ENCODE measurements around the gene MEG3.

The MEG3 gene

DNA sequence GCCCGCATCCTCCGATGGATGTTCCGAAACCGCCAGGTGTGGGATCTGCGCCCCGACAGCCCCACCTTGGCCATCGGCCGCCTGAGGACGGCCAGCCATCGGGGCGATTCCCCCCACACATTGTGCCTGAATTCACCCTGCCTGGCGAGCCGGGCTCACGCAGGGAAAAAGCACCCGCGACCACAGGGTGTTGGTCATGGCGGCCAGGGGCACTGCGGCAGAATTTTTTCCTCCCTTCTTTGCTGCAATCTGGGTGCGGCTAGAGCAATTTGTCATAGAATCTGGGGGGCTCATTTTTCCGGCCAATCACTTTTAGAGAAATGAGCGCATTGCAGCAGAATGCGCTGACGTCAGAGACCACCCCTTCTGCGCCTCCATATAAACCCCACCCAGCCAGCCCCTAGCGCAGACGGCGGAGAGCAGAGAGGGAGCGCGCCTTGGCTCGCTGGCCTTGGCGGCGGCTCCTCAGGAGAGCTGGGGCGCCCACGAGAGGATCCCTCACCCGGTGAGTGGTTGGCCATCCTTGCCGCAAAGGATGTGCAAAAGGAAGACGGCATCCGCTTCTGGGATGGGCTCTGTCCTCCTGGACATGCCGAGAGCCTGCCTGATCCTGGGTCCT, at the start of gene MEG3:
TSS of gene MEG3 (plus strand) at position 406 of the 619 bp plus-strand sequence.
- no peak for DNase-seq (ENCODE audit: low spot score)

DNA sequence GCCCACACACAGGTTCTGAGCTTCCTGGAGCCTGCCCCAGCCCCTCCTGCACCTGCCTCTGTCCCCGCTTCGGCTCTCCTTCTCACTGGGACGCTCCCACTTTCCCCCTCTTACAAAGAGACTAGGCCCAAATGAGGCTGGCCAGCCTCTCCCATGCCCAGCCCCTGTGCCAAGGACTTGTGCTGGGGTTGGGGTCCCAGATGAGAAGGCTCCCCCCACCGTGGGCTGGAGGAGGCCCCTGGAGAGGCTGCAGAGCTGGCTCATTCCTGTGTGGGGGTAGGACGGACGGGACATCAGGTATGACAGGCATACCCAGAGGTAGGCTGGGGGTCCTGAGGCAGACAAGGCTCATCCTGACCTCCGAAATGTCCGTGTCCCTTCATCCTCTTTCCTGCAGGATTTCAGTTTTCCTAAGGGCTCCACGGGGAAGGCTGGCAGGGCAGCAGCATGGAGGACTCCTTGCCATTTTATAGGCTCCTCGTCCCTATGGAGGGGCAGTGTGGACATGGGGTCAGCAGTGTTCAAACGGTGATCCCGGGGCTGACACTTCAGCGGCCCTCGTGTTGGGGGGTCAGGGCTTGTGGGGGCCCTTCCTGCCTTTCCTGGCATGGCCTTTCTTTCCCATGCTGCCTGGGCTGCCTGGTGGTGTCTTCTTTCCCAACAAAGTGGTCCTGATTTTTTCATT, 49.1 kb upstream of the MEG3 start:
- DNase-seq (ENCODE audit: low spot score): peak; percentile 9

DNA sequence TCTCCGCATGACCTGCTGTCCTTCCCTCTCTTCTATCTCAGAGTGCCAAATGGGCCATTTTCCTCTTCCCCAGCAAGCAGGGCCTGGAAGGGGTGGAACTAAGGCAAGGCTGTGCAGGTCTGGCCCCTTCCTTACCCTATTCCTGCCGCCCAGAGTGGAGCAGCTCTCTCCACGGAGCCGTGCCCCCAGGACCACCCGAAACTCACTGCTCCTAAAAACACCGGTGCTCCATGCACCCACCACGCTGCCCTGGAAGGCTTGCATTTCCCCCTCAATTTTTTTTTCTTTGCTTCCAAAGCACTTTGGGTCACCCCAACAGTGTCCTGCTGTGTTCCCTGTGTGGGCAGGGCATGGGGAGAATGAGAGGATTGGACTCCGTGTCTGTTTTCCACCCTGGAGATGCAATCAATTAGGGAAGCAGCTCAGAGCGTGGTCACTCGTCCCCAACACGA, 48.5 kb upstream of the MEG3 start:
- no peak for DNase-seq (ENCODE audit: low spot score)

DNA sequence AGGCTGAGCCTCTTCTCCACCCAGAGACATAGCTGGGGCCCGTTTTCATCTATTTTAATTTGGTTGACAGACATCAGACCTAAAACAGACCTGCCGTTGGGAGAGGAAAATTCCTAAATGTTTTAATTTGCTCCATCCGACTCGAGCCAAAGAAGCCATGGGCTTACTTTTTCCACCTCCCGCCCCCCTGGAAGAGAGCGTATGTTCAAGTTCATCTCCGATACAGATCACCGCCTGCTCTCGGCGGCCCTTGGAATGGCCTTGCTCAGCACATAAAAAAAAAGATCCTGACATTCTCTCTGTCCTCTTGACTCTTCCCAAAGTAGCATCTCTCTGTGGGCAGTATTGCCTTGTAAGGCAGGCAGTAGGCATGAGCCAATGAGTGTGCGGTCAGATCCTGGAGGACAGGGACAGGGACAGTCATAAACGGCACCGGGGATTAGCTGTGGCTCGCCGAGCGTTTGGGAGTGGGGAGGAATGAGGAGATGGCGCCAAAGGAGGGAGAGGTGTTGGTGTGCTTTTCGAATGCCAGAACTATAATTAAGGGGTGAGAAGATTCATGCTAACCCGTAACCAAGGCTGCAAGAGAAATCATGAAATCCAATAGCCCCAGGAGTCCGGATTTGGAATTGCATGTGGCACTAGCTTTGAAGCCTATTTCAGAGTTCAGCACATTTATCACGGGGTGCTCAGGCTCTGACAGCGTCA, 47.9 kb upstream of the MEG3 start:
- peak; percentile 8 for DNase-seq (ENCODE audit: low spot score)

DNA sequence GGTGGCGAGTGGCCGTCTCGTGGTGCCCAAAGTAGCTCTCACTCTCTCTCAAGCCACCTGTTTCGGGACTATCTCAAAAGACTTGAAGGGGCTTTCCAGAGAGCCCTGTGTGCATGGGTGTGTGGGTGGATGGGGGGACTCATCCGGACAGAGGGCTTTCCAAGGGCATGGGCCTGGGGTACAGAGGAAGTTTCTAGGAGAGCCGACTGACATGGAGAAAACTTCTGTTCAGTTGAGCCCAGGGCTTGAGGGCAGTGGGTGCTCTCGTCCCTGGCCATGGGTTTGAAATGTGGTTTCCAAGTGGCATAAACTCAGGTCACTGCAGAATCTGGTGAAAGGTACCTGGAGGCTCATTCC, 47.4 kb upstream of the MEG3 start:
- peak; percentile 3 for DNase-seq (ENCODE audit: low spot score)

DNA sequence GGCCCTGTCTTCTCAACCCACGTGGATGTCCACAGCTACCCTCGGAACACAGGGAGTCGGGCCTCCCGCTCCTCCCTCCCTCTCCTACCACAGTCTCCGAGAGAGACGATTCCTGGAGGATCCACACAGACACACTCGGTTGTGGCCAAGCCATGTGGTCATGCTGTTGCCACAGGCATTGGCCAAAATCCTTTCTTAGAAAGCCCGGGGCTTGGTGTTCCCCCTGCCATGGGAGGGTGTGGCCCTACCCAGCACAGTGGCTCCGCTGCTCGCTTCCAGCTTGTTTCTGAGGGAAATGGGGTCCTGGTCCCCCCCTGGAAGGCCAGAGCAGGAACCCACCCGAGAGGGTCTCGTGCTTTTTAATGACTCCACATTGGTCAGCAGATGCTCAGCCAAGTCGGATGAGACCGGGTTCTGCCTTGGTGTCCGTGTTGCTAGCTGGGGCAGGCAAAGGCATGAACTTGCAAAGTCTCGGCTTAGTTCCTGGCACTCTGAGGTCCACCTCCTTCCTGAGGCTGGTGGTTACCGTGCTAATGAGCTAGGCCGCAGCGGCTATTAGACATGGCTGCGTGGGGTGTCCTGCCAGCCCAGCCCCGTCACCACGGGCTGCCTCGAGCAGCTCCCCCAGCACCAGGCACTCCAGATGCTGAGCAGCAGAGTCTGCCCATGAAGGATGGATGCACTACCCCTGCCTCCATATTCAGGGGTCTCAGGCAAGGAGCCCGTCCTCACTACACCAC, 46.8 kb upstream of the MEG3 start:
- DNase-seq (ENCODE audit: low spot score): peak; percentile 10

DNA sequence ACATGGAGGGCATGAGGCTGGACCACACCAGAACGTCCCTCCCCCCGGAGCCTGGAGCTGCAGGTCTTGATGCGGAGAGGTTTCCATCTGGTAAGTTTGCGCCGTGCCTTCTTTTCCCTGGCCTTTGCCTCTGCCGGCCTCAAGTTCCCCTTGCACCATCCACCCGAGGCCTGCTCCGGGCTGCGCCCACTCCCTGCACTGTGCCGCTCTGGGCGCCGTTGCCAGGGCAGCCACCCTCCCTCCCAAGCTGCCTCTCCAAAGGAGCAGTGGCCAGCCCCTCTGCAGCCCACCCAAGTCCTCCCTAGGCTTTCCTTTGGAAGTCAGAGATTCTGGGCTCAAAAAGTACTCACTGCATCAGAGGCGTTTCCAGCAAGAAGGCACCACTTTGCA, 46.2 kb upstream of the MEG3 start:
- peak; percentile 3 for DNase-seq (ENCODE audit: low spot score)

DNA sequence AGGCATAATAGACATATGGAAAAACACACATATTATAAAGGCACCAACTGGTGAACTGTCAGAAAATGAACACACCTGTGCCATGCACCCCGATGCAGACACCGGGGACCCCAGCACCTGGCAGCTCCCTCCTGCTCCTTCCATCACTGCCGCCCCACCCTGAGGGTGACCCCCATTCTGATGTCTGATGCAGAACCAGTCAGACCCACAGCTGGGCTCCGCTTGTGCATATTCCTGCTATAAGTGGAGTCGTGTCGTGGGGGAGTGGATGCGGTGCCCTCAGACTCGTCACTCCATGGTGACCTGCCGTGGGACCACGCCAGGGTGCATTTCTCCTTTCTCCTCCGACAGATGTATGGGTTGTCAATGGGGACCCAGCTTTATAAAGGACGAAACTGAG, 45.7 kb upstream of the MEG3 start:
- DNase-seq (ENCODE audit: low spot score): no peak

DNA sequence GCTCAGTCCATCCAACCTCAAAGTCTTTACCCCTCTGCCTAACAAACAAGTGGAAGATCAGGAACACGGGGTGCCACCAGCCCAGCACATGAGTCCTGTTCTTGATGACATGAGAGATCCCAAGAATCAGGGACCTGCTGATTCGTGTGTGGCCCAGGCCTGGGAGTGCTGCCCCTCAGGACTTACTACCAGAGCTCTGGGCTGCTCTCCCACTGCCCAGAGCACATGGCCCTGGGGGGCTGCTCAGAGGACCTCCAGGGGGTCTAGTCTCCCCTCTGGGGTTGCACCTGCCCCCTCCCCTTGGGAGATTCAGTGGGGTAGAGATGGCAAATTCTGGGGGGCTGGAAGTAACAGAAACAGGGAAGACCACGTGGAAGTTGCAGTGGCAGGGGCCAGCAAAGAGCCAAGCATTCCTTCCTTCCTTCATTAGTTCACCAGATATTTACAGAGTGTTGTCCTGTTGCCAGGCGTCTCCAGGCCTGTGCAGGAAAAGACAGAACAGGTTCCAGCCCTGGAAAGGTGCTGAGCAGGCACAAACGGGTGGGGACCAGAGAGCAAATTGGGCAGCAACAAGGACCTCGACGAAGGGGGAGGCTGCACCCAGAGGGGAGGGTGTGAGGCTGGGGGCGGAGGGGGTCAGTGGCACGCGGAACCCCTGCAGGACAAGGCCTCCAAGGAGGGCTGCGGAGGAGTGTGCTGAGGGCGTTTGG, 45.1 kb upstream of the MEG3 start:
- peak; percentile 4 for DNase-seq (ENCODE audit: low spot score)

DNA sequence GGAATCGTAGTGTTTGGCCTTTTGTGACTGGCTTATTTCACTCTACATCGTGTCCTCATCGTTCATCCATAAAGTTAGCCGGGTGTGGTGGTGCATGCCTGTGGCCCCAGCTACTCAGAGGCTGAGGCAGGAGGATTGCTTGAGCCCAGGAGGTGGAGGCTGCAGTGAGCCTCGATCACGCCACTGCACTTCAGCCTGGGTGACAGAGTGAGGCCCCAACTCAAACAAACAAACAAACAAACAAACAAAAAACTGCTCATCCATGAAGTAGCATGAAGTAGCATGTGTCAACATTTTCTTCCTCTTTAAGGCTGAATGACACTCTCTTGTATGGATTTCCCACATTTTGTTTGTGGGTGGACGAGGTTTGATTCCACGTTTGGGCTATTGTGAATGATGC, 44.0 kb upstream of the MEG3 start:
- DNase-seq (ENCODE audit: low spot score): no peak

DNA sequence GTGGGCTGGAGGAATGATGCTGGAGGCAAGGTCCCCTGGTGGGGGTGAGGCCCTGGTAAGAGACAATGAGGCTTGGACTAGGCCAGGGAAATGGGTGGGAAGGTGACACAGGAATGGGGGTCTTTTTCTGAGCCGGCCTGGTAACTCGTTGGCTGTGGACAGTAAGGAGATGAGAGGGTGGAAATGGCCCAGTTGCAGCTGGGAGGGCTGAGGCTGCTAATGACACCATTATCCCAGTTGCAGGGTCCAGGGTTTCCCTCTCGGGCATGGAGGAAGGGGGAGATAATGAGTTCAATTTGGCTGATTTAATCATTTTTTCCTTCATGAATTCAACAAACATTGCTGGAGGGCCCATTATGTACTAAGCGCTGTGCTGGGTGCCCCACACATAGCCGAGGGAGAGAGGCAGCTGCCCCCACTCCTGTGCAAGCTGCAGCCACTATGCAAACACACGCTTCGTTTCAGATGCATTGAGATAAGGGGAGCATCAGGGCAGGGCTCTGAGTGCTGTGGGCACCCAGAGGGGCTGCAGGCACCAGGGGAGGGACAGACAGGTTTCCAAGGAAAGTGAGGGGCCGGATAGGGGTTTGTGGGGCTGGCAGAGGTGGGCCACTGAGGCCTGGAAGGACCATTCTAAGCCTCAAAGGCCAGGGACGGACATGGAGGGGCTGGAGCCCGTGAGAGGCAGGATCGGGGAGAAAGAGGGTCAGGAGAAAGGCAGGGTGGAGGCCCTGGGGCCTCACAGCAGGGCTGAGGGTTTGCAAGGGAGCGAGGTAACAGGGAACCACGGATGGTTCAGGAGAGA, 43.2 kb upstream of the MEG3 start:
- no peak for DNase-seq (ENCODE audit: low spot score)

DNA sequence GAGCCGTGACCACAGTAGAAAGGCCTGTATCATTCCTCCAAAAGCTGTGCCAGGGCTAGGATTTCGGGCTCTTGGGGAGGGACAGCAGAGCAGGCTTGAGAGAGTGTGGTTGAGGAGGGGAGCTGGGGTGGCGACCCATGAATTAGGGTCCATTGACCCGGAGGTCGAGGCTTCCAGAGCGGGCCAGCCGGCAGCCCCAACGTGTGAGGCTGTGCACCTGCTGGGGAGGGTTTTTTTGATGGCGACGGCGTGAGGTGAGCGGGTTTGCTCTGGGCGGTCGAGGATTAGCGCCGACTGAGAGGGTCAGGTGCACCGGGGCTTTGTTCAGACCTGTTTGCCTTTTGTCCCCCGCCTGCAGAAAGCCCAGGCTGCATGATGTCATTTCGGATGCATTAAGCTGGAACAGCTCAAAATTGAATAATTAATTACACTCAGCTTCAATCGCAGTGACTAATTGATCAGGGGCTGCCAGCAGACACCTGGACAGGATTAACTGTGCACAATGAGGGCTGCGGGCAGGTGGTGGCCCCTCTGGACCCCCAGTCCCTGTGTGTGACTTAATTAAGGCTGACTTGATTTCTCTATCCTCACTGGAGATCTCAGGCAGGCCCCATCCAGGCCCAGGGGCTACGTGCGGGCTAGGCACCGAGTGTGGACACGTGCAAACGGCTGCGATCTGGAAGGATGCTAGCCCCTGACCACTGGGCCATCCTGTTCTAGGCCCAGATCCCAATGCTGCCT, 42.1 kb upstream of the MEG3 start:
- DNase-seq (ENCODE audit: low spot score): no peak

DNA sequence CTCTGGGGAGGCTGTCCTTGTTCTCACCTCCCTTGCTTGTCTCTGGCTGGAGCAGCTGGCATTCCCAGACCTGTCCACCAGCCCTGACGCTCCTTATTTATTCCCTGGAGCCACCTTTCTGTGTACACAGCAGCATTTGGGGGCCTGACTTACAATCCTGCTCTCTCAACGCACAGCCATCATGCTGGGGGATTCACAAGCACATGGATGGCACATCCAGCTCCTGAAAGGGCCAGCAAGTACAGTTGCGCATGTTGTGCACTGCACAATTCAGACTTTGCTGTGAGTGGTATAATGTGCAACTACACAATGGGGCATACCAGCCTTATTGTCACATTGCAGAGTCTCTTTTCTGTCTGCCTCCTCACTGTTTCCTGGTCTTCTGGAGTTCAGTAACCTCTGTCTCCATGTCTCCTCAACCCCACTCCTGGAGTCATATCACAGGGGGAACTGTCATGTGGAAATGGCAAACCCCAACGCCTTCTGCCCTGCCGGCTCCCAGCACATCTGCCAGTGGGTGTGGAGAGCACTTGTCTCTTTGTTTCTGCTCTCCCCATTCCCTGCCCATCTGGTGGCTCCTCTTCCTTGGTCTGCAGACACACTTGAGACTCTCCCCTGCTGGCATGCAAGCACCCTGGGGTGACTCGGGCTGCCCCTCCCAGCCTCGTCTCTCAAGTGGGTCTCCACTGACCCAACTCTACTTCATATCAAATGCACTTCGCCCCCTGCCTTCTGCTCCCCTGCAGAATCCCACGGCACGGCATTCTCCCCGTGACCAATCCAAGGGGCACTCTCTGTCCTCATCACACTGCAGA, 41.2 kb upstream of the MEG3 start:
- no peak for DNase-seq (ENCODE audit: low spot score)

DNA sequence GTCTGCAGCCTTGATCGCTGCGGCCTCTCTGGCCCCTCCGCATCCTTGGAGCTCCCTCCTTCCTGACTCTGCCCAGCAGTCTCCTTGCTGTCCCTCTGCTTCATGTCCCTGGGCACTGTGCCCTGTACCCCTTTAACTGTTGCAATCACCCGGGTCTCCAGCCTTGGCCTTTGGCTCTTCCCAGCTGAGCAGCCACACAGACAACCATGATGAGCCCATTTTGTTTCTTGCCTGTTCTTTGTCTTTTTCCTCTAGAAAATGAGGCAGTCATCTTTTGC, 40.6 kb upstream of the MEG3 start:
- no peak for DNase-seq (ENCODE audit: low spot score)

DNA sequence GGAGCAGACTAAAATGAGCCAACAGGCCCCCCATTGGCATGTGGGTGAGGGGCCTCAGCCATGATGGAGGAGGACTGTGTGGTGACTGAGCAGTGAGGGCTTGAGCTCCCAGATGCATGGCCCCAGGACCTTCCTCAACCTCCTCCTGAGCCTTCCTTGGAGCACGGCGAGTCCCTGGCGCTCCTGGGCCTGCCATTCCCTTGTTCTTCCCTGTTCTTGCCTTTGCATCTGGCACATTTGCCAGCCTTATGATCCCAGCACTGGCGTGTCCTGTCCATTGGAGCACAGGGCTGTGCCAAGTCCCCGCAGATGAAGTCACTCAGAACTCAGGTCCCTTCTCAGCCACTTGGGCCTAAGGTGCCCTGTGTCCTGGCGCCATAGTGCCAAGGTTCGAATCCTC, 40.3 kb upstream of the MEG3 start:
- DNase-seq (ENCODE audit: low spot score): no peak

DNA sequence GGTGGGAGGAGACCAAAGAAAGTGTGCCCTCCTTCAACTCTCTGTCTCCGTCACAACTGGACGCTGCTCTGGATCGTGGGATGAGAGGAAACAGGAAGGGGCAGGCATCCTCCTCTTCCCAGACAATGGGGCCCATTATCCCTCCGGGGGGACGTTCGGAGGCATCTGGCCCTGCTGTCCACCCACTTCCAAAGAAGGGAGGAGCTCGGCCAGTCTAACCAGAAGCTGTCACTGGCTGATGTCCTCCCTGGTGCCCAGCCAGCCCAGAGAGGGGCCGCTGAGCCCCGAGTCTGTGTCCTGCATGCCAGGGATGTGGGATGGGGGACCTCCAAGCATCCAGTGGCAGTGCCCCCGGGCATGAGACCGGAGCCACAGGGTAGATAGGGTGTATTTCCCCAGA, 39.8 kb upstream of the MEG3 start:
- no peak for DNase-seq (ENCODE audit: low spot score)

DNA sequence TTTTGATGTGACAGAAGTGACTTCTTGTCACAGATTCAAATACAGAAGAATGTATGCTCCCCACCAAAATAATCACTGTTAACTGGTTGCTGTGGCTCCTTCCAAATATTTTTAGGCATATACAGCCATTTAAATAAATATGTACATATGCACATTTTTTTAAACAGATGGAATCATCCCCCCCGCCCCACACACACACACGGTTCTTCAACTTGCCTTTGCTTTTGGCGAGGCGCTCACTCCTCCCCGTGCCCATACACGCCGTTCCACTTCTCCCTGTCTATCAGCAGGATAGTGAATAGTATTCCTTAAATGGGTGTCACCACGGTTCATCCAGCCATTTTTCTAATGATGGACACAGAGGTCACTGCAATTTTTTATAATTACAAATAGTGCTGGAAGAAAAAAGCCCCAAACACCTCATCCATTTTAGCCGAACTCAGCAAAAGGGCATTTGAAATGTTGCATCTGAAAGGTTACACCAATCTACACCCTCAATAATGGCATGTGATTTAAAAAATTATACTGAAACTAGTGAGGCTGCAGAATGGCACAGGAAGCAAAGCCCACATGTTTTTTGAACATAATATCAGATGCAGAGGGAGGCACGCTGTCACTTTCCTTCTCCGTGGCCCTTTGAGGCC, 39.2 kb upstream of the MEG3 start:
- no peak for DNase-seq (ENCODE audit: low spot score)

DNA sequence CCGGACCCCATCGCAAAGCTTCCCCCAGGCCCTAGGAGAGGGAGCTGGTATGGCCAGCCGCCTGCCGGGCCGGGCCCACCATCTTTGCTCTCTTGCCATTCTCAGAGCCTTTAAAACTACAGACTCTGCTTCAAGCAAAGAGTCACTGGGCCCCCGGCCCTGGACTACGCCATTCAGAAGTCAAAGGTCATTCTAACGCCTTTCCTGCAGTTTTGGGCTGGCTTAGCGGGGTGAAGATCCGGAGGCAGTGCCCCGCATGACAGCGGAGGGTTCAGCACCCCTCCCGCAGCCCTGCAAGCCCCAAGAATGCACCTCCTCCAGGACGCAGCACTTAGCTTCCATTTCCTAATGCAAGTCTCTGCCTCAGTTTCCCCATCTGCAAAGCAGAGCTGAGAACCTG, 38.3 kb upstream of the MEG3 start:
- DNase-seq (ENCODE audit: low spot score): no peak

DNA sequence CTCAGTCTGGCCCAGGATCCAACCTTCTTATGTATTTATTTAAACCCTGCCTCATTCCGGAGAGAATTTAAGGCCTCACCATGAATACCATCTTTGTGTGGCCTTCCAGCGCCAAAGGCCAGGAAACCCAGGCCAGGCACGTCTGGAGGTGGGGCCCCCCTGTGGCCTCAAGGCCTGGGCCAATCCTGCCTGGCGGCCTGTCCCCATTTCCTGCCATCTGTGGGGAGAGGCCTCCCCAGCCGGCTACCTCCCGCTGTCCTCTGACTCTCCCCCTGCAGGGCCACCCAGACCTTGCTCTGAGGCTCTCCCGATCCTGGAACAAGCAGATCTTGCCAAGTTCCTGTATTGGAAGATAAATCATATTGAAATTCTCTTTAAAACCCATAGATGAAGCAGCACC, 37.4 kb upstream of the MEG3 start:
- no peak for DNase-seq (ENCODE audit: low spot score)

Measured in iPS-NIHi11 (cell line).